IPS-NIHi7 (cell line): ENCODE results near the gene SENP3.

Experiments used
- DNase-seq: peaks from one replicate; pipeline ENCODE4 v3.0.0; 2012; ENCODE audit warnings: mixed read lengths; ENCODE audit errors: extremely low spot score

SENP3 gene

GRCh38 chr17:7577327-7578199 is 15.8 kb downstream of the SENP3 start:
- DNase-seq: no peak

- peak; percentile 57 for DNase-seq
Measured at GRCh38 chr17:7579001-7579833, 17.5 kb downstream of the SENP3 start, which contains the start of gene CD68. TSS of gene CD68 (plus strand) at chr17:7579638. CDS start at chr17:7579678, 40 bp downstream.

DNA sequence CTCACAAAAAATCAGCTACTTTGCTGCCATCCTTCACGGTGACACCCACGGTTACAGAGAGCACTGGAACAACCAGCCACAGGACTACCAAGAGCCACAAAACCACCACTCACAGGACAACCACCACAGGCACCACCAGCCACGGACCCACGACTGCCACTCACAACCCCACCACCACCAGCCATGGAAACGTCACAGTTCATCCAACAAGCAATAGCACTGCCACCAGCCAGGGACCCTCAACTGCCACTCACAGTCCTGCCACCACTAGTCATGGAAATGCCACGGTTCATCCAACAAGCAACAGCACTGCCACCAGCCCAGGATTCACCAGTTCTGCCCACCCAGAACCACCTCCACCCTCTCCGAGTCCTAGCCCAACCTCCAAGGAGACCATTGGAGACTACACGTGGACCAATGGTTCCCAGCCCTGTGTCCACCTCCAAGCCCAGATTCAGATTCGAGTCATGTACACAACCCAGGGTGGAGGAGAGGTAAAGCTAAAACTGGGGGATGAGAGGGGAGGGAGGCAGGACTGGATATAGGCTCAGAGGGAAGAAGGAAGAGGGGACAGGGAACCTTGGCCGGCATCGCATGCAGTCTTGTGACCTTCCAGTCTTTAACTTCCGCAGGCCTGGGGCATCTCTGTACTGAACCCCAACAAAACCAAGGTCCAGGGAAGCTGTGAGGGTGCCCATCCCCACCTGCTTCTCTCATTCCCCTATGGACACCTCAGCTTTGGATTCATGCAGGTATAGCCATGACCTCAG is 18.3 kb downstream of the SENP3 start:
- DNase-seq: no peak

GRCh38 chr17:7580604-7581575 is 19.2 kb downstream of the SENP3 start:
- no peak for DNase-seq

- no peak for DNase-seq
Measured at GRCh38 chr17:7582396-7583252, 20.9 kb downstream of the SENP3 start.

DNA sequence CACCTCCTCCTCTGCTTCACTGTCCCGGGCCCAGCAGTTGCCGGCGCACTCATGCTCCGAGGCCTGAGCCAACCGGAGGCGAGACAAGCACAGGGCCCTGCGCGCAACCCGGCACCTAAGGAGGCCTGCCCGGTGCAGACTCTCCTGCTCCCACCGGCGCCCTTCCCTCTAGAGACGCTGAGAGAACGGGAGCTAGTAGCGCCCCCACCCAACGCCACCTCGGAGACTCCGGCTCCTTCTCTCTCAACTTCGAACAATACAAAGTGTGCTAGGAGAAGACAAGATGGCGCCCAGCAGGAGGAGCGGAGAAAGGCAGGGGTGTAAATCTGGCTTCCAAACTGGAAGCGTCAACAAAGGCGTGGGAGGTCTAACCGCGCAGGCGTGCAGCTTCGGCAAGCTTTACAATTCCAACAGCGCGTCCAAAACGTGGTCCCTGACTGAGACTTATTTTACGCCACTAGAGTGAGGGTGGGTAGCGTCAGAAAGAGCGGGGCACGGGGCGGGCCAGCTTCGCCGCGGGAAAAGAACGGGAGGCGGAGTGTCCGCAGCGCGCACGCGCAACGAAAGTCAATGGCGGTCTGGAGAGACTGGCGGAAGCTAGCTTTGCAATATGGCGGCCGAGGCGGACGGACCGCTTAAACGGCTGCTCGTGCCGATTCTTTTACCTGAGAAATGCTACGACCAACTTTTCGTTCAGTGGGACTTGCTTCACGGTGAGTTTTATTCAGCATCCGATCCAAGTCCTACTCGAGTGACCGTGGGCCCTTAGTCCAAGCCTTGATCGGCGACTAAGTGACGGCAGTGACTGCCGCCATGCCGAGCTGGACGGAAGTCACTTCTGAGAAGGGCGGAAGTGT is 21.8 kb downstream of the SENP3 start, which contains the start of gene MPDU1:
MPDU1 (plus strand) TSS at position 600 of the 857 bp plus-strand sequence; CDS start at position 611, 11 bp downstream.
- peak; percentile 87 for DNase-seq

DNA sequence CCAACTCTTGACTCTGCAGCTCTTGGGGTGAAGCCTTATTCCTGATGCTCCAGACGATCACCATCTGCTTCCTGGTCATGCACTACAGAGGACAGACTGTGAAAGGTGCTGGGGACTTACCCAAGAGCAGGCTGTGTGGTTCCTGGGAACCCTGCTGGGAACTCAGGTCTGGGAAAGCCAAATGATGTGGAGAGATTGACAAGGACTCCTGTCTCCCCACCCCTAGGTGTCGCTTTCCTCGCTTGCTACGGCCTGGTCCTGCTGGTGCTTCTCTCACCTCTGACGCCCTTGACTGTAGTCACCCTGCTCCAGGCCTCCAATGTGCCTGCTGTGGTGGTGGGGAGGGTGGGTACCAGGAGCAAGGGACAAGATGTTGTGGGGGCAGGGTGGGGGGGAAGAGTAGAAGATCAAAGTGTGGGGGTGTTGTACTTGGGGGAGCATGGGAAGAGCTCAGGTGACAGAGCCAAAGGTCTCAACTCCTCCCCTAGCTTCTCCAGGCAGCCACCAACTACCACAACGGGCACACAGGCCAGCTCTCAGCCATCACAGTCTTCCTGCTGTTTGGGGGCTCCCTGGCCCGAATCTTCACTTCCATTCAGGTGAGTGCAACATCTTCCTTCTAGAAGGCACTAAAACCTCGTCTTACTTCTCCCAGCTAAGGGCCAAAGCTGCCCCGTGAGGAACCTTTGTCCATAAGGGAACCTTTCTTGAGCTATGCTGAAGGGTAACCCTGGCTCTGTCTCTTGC is 25.1 kb downstream of the SENP3 start:
- peak; percentile 31 for DNase-seq

DNA sequence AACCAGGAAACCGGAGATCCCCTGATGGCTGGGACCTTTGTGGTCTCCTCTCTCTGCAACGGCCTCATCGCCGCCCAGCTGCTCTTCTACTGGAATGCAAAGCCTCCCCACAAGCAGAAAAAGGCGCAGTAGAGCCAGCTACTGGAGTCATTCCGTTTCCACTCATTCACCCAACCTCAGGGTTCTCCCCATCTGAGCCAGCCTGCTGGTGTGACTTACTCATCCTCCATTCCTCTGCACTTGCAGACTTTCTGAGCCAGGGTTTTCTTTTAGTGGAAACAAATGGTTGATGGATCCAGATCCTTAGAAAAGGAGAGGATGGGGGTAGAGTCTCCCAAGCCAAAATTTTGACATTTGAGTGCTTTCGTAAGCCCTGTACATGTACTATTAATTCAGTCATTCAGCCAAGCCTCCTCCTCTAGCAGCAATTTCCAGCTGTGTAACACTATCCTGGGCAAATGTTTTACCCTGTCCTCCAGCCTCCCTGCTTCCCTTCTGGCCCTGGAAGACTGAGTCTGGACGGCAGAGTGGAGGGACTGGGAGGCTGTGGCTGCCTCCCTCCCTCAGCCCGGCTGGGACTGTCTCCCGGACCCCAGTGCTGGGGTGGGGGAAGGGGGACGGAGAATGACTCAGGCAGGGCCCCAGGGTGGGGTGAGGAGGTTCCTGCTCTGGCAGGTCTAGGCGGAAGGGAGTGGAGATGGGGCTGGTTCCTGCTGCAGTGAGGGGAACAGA is 25.9 kb downstream of the SENP3 start:
- DNase-seq: no peak

- DNase-seq: no peak
Measured at GRCh38 chr17:7588553-7589203, 27.0 kb downstream of the SENP3 start.

DNA sequence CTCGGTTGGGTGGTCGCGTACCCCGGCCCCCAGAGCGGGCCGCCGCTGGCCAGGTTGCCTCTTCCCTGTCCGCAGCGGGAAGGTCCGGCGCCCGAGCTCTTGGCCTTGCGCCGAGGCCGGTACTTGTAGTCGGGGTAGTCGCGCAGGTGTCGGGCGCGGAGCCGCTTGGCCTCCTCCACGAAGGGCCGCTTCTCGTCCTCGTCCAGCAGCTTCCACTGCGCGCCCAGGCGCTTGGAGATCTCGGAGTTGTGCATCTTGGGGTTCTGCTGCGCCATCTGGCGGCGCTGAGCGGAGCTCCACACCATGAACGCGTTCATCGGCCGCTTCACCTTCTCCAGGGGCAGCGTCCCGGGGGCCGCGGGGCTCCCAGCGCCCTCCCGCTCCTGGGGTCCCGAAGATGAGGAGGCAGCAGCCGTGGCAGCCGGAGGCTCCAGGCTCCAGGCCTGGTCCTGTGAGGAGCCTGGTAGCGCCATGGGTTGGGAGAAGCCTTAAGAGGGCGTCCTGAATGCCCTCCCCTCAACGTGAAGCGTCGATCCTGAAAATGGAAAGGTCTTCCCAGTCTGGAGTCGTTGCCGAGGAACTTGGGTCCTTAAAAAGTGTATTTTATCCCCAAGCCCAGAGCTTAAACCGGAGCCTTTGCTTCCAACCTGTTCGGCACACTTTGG is 27.6 kb downstream of the SENP3 start:
- DNase-seq: peak; percentile 85

GRCh38 chr17:7589891-7590691 is 28.4 kb downstream of the SENP3 start, which contains the start of gene SOX15:
TSS of gene SOX15 (minus strand) at chr17:7590094. CDS start at chr17:7589676, 418 bp downstream.
- peak; percentile 73 for DNase-seq

DNA sequence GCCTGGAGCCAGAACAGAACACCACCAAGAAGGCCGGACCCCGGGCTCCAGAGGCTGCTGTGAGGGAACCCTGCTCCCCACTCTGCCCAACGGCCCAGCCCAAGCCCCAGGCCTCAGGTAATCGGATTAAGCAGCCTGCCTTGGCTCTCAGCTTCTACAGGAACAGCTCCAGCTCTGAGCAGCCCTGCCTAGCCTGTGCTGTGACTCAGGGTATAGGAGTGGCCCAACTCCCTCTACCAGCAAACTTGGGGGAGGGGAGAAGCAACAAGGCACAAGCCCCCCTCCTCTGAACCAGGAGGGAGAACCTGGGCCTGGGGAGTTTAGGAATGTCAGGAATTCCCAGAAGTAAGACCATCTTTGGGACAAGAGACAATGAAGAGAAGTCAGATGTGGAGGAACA is 29.0 kb downstream of the SENP3 start:
- peak; percentile 83 for DNase-seq

GRCh38 chr17:7591596-7591995 is 29.9 kb downstream of the SENP3 start:
- DNase-seq: no peak

GRCh38 chr17:7592422-7593021 is 30.8 kb downstream of the SENP3 start:
- DNase-seq: no peak

DNA sequence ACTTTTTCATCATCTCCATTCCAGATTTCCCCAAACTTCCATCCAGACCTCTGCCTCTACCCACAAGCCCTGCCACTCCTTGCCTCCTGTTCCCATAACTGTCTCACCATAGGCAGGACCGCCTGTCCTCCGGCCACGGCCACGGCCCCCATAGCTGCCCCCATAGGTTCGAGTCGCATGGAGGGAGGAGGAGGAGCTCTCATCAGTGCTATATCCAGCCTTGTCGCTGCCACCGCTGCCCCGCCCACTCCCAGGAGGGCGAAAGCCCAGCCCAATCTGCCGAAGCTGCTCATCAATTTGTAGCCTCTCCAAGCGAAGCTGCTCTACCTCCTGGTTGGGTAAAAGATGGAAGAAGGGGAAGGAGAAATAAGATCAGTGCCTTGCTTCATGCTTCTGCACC is 31.6 kb downstream of the SENP3 start:
- DNase-seq: no peak
